Measurements from ENCODE around the gene UMAD1.
A peak's percentile ranks its signal among the peaks of the same experiment; 100 is the strongest.

Gene UMAD1

DNA sequence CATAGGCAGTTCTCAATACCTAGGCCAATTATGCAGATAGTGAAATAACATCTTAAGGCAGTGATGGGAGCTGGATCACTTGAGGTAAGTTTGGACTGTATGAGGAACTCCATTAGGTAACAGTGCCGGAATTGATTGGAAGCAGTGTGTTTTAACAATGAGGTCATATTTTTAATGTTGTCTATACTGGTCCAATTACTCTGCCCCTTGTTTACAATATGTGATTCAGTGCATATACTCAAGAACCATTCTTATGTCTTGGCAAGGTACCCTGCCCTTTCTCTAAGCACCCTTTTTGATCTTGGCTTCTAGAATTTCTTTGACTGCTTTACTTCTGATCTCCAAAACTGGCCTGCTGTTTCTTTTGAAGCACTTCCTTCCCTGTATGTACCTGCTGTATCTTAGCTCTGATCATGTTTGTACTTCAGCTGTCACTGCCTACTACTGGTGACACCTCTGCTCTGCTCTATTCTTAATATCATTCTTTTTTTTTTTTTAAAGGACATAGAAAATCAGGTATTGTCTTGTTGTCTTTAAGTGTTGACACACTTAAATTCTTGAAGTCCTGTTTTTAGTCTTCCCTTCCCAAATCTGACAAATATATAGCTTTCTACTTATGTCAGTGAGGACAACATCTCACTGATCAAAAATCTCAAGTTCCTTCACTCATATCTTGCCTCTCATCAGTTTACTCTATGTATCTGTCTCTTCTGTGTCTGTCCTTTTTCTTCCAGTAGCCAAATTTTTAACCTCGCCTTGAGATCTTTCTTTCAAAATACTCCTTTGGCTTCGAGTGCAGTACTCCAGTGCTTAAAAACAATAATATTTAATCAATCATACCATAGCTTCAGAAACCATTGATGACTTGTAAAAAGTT is 124.2 kb downstream of the UMAD1 start:
- DNase-seq (ENCODE audit: low spot score) = no peak

DNA sequence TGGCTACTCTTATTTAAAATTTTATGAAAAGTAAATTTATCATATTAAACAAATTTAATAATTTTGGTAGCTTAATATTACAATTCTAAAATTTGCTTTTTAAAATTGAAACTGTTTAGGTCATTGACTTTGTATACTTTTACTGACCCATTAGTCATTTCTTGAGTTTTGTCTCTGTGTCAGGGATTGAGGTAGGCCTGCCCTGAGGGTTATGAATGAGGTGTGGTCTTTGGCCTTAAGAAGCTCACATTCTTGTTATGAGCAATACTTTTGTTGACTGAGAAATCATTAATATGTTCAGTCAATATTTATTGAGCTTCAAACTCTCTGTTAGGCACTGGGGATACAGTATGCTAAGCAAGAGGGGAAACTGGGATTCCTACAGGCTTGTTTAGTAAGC is 124.9 kb downstream of the UMAD1 start:
- no peak for DNase-seq (ENCODE audit: low spot score)

DNA sequence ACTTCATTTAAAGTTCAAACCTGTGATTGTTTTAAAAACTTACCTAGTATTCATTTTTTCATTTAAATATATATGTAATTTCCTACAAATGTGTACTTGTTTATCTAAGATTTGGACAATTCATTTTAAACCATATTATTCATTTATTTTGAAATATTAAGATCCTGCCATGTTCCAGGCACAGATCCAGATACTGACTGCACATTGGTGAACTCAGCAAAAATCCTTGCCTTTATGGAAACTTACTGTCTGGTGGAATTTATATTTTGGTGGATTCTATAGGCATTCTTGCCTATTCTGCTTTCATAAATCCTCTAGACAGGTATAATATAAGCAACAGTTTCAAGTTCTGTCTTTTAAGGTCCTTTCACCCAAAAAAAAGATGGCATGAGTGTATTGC is 126.1 kb downstream of the UMAD1 start:
- no peak for DNase-seq (ENCODE audit: low spot score)

DNA sequence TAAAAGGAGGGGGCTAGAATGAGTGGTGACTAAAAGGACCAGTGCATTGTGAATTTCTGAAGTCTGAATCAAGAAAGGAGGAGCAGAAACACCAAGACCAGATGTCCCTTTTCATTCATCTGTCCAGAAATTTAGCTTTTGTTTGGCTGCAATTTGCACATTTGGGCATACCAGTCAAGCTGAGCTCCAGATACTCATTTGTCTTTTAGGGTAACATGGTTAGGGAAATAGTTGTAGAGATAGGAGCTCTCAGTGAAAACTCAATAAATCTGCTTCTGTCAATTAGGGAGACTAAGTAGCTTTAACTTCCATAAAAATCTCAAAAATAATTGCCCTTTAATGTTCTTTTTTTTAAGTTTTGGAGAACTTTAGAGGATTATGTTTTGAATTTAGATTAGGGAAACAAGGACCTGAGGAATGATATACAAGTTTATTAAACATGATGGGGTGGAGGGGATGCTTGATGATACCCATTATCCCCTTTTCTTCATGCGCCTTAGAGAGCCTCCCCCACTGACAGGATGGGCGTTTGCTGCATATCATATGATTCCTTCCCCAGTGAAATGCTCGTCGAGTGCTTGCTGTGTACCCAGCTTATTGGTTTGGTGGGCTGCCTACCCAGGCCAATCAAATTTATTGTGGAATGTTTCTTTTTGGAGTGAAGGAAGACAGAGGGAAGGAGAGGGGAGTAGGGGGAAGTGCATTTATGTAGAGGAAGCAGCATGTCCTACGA is 128.6 kb downstream of the UMAD1 start:
- DNase-seq (ENCODE audit: low spot score) = no peak

DNA sequence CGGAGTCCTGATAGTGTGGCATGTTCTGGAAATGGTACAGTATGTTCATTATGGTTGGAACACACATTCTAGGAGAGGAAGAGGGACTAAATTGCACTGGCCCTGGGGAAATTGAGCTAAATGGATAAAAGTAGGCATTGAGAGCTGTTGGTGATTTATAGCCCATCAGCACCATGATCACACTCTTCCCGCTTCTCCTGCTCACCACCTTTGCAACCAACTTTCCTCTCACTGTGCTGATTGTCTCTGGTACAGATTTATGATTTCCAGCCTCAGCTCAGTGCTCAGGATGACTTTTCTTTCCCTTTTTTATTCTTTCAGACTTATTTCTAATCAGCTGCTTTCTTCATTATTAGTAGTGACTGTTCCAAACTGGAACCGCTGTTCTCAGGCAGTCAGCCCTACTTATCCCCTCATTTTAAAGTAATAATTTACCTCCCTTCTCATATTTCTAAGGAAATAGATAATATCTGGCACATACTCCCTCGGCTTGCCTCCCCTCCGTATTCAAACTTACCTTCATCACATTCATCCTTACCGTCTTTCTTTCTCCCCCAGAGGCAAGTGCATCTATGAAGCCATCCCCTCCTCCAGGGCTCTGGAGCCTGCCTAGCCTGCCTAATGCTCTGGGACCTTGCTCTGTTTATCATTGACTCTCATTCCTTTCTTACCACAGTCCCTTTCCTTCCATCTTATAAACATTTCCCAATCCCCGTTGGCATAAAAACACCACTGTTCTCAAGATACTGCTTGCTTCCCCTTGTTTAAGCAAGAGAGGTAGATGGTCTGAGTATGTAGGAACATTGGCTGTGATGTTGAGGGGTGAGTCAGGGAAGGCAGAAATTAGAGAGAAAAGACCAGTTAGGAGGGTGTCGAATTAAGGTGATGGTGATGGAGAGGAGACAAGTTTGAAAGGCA is 129.4 kb downstream of the UMAD1 start:
- no peak for DNase-seq (ENCODE audit: low spot score)

DNA sequence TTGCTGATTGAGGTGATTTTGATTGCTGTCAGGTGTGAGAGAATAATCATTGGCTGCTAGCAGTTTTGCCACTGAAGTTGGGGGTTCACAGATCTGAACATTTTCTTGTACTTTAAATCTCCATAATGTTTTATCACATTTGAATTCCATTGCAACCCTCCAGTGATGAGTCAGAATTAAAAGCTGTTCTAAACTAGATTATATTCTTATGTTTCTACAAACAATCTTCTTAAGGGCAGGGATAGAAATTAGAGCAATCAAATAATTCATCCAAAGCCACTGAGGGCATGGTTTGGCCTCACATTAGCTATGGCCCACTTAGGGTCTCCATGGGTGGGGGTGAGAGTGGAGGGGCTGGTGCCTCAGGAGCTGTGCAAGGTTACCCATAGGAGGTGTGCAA is 130.9 kb downstream of the UMAD1 start:
- no peak for DNase-seq (ENCODE audit: low spot score)

DNA sequence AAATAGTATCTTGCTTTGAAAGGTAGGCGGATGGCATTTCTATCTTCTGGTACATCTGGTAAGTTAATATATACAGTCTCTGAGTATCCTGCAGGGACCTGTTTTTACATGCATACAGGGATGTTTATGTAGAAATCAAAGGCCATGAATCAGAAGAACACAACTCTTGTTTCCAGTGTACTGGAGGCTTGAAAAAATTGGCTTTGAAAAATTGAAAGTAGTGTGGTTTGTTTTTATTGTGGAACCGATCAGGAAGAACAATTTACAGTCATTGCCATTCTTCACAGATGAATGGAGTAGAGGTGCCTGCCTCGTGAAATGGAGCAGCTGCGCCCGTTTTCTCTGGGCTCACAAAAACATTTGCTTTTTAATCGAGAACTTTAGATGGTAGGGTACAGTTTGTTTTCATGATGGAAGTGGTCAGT is 131.9 kb downstream of the UMAD1 start:
- DNase-seq (ENCODE audit: low spot score) = no peak

DNA sequence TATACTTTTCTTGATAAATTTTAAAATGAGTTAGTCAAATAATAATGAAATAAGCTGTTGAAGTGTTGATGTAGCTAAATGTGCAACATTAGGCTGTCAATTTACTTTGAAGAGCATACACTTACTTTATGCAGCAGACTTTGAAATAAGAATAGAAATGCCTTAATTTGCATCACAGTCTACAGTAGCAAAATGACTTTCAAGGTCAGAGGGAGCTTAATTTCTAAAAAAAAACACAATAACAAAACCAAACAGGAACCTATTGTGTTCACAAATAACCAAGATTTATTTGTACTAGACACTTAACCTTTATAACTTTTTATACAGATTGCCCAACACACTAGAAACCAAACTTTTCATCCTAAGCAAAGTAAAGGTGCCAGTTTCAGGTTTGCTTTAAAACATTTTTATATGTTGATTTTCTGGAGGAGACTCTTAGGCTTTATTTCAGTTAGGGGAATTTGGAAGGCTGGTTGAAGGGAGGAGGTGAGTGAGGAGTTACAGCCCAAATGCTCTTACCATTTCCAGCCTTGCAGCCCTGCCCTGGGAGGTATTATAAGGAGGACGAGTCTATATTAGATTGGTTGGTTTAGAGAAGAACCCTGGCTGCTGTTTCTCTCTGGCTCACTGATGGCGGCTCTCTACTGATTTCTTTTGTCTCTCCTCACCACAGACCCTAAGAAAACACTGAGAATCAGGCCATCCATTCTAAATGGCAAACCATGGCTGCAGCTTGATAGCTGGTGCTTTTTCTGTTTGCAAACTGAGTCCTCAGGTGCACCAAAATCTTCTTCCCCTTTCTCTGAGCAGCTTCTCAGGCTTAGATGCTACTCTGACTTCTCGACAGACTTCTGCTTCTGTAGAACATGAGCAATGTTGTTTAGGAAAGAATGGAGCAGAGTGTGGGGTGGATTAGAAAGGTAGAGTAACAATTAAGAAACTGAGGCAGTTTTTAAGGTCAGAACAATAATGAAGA is 133.1 kb downstream of the UMAD1 start:
- no peak for DNase-seq (ENCODE audit: low spot score)

DNA sequence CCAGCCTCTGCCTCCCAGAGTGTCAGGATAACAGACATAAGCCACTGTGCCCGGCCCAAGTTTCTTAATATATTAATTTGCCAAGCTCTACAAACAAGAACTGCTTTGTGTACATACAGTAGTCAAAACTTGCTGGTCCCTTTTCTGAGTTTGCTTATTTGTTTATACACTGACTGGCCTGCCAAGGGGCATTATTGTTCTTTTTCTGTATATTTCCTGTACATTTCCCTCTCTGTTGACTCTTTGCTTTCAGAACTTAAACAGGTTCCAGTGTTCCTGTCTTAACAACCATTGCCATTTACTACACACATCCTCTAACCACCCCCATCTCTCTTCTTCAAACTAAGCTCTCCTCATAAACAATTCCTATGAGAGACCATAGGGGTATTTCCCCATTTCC is 139.3 kb downstream of the UMAD1 start:
- DNase-seq (ENCODE audit: low spot score) = no peak

DNA sequence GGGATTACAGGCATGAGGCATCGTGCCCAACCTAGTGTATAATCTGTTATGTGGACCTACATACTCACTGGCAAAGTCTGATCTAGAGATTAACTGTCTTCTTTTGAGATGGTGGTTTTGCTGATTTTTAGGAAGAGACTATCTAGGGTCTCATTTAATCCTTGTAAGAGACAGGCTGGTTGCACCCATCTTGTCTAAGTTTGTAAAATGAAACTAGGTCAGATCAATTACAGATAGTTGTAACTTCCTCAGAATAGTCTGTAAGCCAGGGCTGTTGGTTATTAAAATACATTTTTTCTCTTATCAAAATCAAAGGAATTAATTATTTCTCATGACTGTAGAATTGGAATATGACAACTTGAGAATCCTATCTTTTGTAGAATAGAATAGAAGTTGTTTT is 142.4 kb downstream of the UMAD1 start:
- DNase-seq (ENCODE audit: low spot score) = no peak

DNA sequence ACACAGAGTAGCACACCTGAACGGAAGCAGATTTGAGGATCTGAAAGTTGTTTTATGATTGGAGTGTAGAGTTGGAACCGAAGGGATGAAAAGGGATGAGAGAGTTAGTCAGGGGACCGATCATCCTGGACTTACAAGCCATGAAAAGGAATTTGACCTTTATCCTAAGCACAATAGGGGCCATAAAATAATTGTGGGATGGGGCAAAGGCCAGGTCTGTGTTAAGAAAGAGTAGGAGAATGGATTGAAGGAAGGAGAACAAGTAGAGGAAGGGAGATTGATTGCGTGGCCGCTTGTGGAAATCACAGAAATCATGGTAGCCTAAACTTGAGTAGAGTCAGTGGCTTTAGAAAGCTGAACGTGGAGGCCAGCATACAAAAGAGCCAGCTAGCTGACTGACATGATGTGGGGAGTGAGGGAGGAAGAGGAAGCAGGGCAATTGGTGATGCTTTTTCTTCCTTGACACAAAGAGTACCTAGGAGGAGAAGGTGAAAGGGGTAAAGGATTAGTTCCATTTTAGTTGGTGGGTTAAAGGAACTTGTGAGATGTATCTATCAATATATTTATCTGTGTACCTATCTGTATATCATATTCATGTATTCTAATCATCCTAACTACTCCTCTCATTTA is 144.9 kb downstream of the UMAD1 start:
- no peak for DNase-seq (ENCODE audit: low spot score)

DNA sequence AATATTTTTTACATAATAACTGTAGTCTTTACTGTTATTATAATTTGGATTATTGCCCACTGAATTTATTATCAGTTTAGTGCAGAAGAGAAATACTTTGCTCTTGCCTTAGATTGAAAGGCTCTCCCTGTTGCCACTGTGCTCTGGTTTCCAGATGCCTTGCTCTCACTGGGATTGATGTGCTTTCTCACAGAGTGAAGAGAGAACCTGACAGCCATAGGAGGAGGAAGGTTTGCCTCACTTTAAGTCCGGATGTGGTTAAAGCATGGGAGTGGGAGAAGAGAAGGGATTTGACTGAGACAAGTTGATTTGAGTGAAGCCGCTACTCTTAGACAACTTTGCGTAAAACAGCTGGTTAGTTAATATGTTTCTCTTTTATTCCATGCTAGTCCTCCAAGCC is 146.0 kb downstream of the UMAD1 start:
- no peak for DNase-seq (ENCODE audit: low spot score)

DNA sequence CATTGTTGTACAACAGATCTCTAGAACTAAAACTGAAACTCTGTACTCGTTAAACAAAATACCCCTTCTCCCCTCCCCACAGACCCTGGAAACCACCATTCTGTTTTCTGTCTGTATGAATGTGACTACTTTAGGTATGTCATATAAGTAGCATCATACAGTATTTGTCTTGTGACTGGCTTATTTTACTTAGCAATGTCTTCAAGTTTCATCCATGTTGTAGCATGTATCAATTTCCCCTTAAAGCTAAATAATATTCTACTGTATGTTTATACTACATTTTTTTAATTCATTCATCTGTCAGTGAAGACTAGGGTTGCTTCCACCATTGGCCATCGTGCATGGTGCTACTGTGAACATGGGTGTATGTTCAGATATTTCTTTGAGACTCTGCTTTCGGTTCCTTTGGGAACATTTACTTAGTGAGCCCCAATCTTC is 149.0 kb downstream of the UMAD1 start:
- no peak for DNase-seq (ENCODE audit: low spot score)

DNA sequence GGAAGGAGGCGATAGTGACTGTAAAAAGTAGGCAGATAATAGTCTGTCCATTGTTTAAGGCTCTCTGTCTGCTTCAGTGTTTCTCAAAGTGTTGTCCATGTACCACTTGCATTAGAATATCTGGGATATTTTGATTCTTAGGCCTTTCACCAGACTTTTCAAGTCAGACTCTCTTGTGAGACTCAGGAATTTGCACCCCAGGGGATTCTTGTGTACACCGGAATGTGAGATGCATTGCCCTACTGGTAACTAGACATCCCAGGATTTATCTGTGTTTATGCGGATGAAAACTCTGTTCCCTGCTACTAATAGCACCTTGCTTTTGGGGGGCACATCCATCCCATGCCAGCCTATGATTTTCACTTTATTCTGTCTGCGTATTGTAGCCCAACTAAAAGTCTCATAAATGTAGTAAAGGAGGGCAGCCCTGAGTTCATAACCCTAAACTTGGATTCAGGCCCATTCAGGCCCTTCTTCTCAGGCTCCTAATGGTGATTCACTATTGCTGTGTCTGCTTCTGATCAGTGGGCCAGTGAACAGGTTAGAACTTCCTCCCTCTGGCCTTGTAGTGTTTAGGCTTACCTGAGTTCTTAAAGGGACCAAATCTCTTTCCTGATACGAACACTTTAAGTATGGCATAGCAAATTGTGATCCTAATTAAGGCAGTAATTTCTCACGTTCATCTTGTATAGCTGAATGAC is 149.6 kb downstream of the UMAD1 start:
- DNase-seq (ENCODE audit: low spot score) = no peak

DNA sequence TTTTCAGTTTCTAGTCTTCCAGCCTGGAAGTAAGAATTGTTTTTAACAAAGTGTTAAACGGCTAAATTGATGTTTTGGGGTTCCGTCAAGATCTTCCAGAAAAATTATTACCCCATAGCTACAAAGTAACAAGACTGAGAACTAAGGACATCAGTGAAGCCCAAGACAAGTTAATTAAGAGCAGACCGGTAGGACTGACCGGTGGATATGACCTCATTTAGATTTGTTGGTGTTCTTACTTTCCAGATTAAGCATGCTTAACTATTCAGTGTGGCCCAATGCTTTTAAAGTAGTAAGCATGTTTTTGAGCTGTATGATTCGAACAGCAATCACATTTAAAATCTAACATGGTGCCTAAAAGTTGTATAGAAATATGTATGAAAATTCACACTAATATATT is 151.0 kb downstream of the UMAD1 start:
- no peak for DNase-seq (ENCODE audit: low spot score)

DNA sequence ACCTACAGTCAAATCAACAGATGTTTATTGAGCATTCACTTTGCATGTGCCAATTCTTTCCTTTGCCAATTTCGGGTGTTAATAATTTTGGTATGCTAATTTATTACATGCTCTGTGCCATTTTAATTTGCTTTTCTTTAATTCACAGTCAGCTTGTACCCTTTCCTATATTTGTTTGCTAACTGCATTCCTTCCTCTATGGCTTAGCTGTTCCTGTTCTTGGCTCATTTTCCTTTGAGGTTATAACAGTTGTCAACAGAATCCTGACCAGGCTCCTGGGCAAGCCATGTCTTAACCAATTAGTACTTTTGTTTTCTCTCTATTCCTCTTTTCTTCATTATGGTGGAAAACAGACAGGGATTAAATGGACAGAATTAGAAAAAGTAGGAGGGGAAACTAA is 151.5 kb downstream of the UMAD1 start:
- DNase-seq (ENCODE audit: low spot score) = no peak

DNA sequence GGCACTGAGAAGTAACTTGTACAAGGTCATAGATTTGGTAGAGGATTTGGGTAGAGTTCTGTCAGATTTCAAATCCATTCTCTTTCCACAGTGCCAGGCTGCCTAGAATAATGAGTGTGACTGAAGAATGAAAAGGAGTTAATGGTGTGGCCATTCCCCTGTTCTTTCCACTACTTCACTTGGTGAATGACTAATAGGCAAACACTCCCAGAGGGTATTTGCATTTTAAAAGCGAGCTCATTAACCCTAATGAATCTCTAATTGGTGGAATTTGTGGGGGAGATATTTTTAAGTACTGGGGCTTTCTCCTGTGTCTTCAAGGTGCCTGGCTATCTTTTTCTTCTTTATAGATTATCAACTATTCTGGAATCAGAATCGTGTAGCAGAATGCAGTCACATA is 152.7 kb downstream of the UMAD1 start:
- DNase-seq (ENCODE audit: low spot score) = no peak

DNA sequence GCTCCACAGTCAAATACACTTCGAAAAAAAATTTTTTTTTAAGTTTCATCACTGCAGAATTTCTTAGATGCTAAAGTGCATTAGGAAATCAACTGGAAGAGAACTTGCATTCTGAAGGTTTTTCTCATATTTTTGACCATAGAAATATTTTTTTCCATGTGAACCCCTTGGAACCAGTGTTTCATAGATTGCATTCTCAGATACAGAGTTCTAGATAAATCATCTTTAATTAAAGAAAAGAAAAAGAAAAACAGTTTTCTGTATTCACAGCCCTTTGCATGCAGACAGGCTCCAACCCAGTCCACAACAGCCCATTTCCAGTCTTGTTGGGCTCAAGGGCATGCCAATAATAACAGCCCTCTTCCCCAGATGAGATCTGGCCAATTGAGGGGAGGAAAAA is 153.4 kb downstream of the UMAD1 start:
- DNase-seq (ENCODE audit: low spot score) = no peak

DNA sequence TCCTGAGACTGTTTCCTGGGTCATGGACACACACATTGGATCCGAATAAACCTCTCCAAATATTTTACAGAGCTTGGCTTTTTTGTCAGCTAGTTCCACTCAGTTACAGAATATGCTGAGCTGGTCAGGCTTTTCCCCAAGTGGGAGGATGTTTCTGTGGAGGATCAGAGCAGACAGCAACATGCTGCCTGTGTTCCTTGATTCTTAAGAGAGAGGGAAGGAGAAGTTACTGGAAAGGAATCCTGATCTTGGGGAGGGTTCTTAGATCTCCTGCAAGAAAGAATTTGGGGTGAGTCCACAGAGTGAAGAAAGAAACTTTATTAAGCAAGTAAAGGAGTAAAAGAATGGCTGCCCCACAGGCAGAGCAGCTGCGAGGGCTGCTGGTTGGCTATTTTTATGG is 154.7 kb downstream of the UMAD1 start:
- no peak for DNase-seq (ENCODE audit: low spot score)

DNA sequence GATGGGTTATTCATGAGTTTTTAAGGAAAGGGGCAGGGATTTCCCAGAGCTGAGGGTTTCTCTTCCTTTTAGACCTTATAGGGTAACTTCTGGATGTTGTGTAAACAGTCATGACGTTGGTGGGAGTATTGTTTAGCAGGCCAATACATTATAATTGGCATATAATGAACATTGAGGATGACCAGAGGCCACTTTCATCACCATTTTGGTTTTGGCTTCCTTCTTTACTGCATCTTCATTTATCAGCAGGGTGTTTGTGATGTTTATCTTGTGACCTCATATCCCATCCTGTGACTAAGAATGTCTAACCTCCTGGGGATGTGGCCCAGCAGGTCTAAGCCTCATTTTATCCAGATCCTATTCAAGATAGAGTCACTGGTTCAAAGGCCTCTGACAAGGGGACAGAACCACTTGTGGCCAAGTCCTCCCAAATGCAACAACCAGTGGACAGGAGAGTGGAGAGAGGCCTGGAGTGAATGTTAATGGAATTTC is 155.1 kb downstream of the UMAD1 start:
- DNase-seq (ENCODE audit: low spot score) = peak; percentile 73
